ENCODE results near the gene ZNF189. TPM values are rescaled to one million over a fixed set of nuclear protein-coding genes. Genes with fewer than 3 reads are reported as not detected.

Gene ZNF189
- total RNA-seq, 6 experiments from 2014 or later = 10.2 to 11.6 (median 11.2) TPM

- Mint-ChIP-seq H3K27ac (no peak overlapping the region), H3K9me3 (no peaks in the 10 kb centered on the region), H3K4me3 (no peak overlapping the region), H3K27me3 (ENCODE audit: insufficient read depth) (peaks cover 12% of the 10 kb centered on the region), H3K4me1 (ENCODE audit: low read depth) (no peaks in the 10 kb centered on the region), H3K36me3 (ENCODE audit: low read depth) (no peaks in the 10 kb centered on the region)
- no peak for DNase-seq
- no peak for TF ChIP-seq CTCF (IDR thresholded peaks at IDR 0.05)
Observed at GRCh38 chr9:101429736-101430135, 31.1 kb downstream of the ZNF189 start.

GRCh38 chr9:101432171-101432570 lies 33.5 kb downstream of the ZNF189 start:
- Mint-ChIP-seq H3K36me3 (ENCODE audit: low read depth) (no peaks in the 10 kb centered on the region), H3K9me3 (no peaks in the 10 kb centered on the region), H3K27me3 (ENCODE audit: insufficient read depth) (peaks cover 9% of the 10 kb centered on the region), H3K4me1 (ENCODE audit: low read depth) (no peaks in the 10 kb centered on the region), H3K4me3 (no peak overlapping the region), H3K27ac (no peak overlapping the region)
- TF ChIP-seq CTCF (IDR thresholded peaks at IDR 0.05) = no peak
- no peak for DNase-seq

- no peak for TF ChIP-seq CTCF (IDR thresholded peaks at IDR 0.05)
- no peak for DNase-seq
- H3K4me1 Mint-ChIP-seq (ENCODE audit: low read depth) = no peaks in the 10 kb centered on the region
- H3K9me3 Mint-ChIP-seq = no peaks in the 10 kb centered on the region
- no peaks in the 10 kb centered on the region for H3K36me3 Mint-ChIP-seq (ENCODE audit: low read depth)
- no peak overlapping the region for H3K27ac Mint-ChIP-seq
- peaks cover 14% of the 10 kb centered on the region for H3K27me3 Mint-ChIP-seq (ENCODE audit: insufficient read depth)
- H3K4me3 Mint-ChIP-seq = no peak overlapping the region
Observed at GRCh38 chr9:101432740-101433139, 34.1 kb downstream of the ZNF189 start.

- H3K4me3 Mint-ChIP-seq = no peak overlapping the region
- no peaks in the 10 kb centered on the region for H3K4me1 Mint-ChIP-seq (ENCODE audit: low read depth)
- TF ChIP-seq CTCF (IDR thresholded peaks at IDR 0.05) = no peak
- no peak for DNase-seq
- H3K27ac Mint-ChIP-seq = no peak overlapping the region
- H3K27me3 Mint-ChIP-seq (ENCODE audit: insufficient read depth) = peaks cover 15% of the 10 kb centered on the region
- H3K36me3 Mint-ChIP-seq (ENCODE audit: low read depth) = no peaks in the 10 kb centered on the region
- H3K9me3 Mint-ChIP-seq = no peaks in the 10 kb centered on the region
Observed at GRCh38 chr9:101433229-101433628, 34.6 kb downstream of the ZNF189 start.

GRCh38 chr9:101434998-101435397 lies 36.3 kb downstream of the ZNF189 start:
- DNase-seq = no peak
- no peaks in the 10 kb centered on the region for H3K4me1 Mint-ChIP-seq (ENCODE audit: low read depth)
- H3K4me3 Mint-ChIP-seq = no peak overlapping the region
- H3K36me3 Mint-ChIP-seq (ENCODE audit: low read depth) = no peaks in the 10 kb centered on the region
- peaks cover 14% of the 10 kb centered on the region for H3K27me3 Mint-ChIP-seq (ENCODE audit: insufficient read depth)
- H3K9me3 Mint-ChIP-seq = no peaks in the 10 kb centered on the region
- no peak overlapping the region for H3K27ac Mint-ChIP-seq
- no peak for TF ChIP-seq CTCF (IDR thresholded peaks at IDR 0.05)

- Mint-ChIP-seq H3K9me3 (no peaks in the 10 kb centered on the region), H3K36me3 (ENCODE audit: low read depth) (no peaks in the 10 kb centered on the region), H3K4me3 (no peak within 1 kb of the TSS)
Observed at GRCh38 chr9:101435601-101436079, 37.0 kb downstream of the ZNF189 start, which contains the start of gene ALDOB. TSS of gene ALDOB (minus strand) at chr9:101435774. CDS start at chr9:101430887, 4,887 bp downstream.

More at GRCh38 chr9:101435601-101436079, 37.0 kb downstream of the ZNF189 start, which contains the start of gene ALDOB:
- no peaks in the 10 kb centered on the region for H3K4me1 Mint-ChIP-seq (ENCODE audit: low read depth)
- no peak for TF ChIP-seq CTCF (IDR thresholded peaks at IDR 0.05)
- peaks cover 10% of the 10 kb centered on the region for H3K27me3 Mint-ChIP-seq (ENCODE audit: insufficient read depth)
- no peak within 1 kb of the TSS for H3K27ac Mint-ChIP-seq
- no peak for DNase-seq
